ENCODE data around the gene PLRG1. TPM values are rescaled to one million over a fixed set of nuclear protein-coding genes. Genes with fewer than 3 reads are reported as not detected.

The PLRG1 gene
- total RNA-seq, 3 donors from 2014 or later, result 58.1 to 69.4 (median 63.1) TPM

GRCh38 chr4:154578919-154579318 is 28.7 kb upstream of the PLRG1 start:
- no peak for TF ChIP-seq CTCF (IDR thresholded peaks at IDR 0.05)
- intact Hi-C loops (cut with DNase I, micrococcal nuclease), result no loop called here
- no peaks in the 10 kb centered on the region for H3K36me3 ChIP-seq (ENCODE audit: low read depth)
- no peaks in the 10 kb centered on the region for H3K4me1 ChIP-seq (ENCODE audit: low read depth)
- no peak for ATAC-seq
- no peaks in the 10 kb centered on the region for H3K9me3 ChIP-seq
- no peak overlapping the region for H3K4me3 ChIP-seq
- DNase-seq, result no peak

DNA sequence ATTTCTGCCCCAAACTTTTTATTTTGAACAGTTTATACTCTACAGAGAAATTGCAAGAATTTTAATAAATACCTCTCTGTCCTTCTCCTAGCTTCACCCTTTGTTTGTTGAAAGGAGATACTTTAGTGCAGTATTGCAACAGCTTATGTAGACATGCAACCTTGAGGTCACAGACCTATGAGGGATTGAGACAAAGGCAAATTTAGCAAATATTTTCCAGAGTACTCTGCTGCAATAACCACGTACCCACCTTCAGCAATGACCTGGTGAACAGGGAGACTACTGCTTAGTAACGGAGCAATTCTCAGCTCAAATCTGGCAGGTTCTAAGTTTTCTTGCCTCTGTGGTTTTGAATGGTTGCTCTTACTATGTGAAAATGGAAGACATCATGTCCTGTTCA is 27.1 kb upstream of the PLRG1 start:
- Histone ChIP-seq H3K9me3 (no peaks in the 10 kb centered on the region), H3K4me1 (ENCODE audit: low read depth) (no peaks in the 10 kb centered on the region), H3K36me3 (ENCODE audit: low read depth) (no peaks in the 10 kb centered on the region), H3K4me3 (no peak overlapping the region)
- ATAC-seq, result no peak
- TF ChIP-seq CTCF (IDR thresholded peaks at IDR 0.05), result no peak
- DNase-seq, result no peak
- intact Hi-C loops (cut with DNase I, micrococcal nuclease), result no loop called here

DNA sequence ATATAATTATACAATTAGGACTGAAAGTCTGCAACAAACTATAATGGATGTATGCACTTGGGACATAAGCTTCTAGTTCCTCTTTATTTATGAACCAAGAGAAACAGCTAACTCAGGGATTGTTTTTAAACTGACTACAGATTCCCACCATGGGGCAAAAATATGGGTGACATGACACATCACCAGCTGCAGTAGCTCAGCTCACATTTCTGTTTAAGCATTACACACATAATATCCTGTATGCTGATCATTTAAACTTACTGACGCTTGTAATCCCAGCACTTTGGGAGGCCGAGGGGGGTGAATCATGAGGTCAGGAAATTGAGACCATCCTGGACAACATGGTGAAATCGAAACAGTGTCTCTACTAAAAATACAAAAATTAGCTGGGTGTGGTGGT is 24.1 kb upstream of the PLRG1 start:
- intact Hi-C loops (cut with DNase I, micrococcal nuclease), result no loop called here
- H3K4me3 ChIP-seq, result no peak overlapping the region

DNA sequence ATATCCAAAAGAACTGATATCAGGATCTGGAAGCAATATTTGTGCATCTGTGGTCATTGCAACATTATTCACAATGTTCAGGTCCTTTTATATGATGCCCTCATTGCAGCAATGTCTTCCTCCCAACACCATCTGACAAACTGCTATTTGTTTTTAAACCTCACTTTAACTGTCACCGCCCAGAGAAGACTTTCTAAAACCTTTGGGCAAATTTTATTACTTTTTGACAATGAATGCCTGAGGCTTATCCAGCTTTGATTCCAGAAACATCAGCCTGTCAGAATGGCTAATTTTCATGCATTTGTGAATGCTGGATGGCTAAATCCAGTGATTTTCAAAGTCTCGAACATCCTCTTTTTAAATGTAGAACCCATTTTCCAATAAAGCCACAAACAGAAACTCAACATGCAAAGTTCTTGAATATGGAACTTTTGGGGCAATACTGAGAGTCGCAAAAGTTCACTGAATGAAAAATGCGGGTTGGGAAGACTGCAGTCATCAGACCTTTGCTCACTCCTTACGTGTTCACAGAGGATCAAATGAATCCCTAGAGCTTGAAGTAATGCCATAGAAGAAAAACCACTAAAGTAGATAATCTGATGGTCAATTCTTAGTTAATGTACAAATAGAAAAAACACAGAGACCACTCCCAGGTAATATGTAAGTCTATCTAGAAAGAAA is 23.1 kb upstream of the PLRG1 start:
- intact Hi-C loops (cut with DNase I, micrococcal nuclease), result no loop called here
- TF ChIP-seq CTCF (IDR thresholded peaks at IDR 0.05), result no peak
- no peak for ATAC-seq

More for the DNA sequence above, 24.1 kb upstream of the PLRG1 start:
- TF ChIP-seq CTCF (IDR thresholded peaks at IDR 0.05), result no peak
- H3K36me3 ChIP-seq (ENCODE audit: low read depth), result no peaks in the 10 kb centered on the region
- no peaks in the 10 kb centered on the region for H3K9me3 ChIP-seq
- no peak for ATAC-seq
- H3K4me1 ChIP-seq (ENCODE audit: low read depth), result no peaks in the 10 kb centered on the region
- no peak for DNase-seq

DNA sequence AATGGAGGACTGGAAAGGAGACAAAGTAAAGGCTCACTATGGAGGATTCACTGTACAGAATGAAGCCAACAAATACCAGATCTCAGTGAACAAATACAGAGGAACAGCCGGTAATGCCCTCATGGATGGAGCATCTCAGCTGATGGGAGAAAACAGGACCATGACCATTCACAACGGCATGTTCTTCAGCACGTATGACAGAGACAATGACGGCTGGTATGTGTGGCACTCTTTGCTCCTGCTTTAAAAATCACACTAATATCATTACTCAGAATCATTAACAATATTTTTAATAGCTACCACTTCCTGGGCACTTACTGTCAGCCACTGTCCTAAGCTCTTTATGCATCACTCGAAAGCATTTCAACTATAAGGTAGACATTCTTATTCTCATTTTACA is 19.4 kb upstream of the PLRG1 start:
- DNase-seq (no peak), ATAC-seq (no peak)
- no peak overlapping the region for H3K4me3 ChIP-seq
- no peaks in the 10 kb centered on the region for H3K4me1 ChIP-seq (ENCODE audit: low read depth)
- intact Hi-C loops (cut with DNase I, micrococcal nuclease), result no loop called here
- no peaks in the 10 kb centered on the region for H3K36me3 ChIP-seq (ENCODE audit: low read depth)
- H3K9me3 ChIP-seq, result no peaks in the 10 kb centered on the region
- no peak for TF ChIP-seq CTCF (IDR thresholded peaks at IDR 0.05)

More for the DNA sequence above, 23.1 kb upstream of the PLRG1 start:
- Histone ChIP-seq H3K9me3 (no peaks in the 10 kb centered on the region), H3K4me1 (ENCODE audit: low read depth) (no peaks in the 10 kb centered on the region), H3K4me3 (no peak overlapping the region), H3K36me3 (ENCODE audit: low read depth) (no peaks in the 10 kb centered on the region)
- no peak for DNase-seq

GRCh38 chr4:154569028-154569427 is 18.8 kb upstream of the PLRG1 start:
- H3K4me1 ChIP-seq (ENCODE audit: low read depth), result no peaks in the 10 kb centered on the region
- no peak overlapping the region for H3K4me3 ChIP-seq
- intact Hi-C loops (cut with DNase I, micrococcal nuclease), result no loop called here
- no peak for DNase-seq
- no peak for ATAC-seq
- no peaks in the 10 kb centered on the region for H3K9me3 ChIP-seq
- no peaks in the 10 kb centered on the region for H3K36me3 ChIP-seq (ENCODE audit: low read depth)
- TF ChIP-seq CTCF (IDR thresholded peaks at IDR 0.05), result no peak

Measured in mucosa of descending colon (tissue), 3 donors.